HG03025 (cell line): ENCODE measurements around the gene MXRA5.
"Not testable (repeated sequence)": the region's sequence is repeated elsewhere in the genome, so short reads cannot be mapped to it uniquely, and the experiment has no call there.

Source experiments
- ATAC-seq: cut with Tn5 transposase; IDR thresholded peaks from one replicate; pipeline ENCODE4 v1.9.1; 2021; ENCODE audit warnings: mild to moderate bottlenecking, moderate library complexity; ENCODE audit not compliant: unreplicated experiment, low FRiP score

Gene MXRA5, protein sequence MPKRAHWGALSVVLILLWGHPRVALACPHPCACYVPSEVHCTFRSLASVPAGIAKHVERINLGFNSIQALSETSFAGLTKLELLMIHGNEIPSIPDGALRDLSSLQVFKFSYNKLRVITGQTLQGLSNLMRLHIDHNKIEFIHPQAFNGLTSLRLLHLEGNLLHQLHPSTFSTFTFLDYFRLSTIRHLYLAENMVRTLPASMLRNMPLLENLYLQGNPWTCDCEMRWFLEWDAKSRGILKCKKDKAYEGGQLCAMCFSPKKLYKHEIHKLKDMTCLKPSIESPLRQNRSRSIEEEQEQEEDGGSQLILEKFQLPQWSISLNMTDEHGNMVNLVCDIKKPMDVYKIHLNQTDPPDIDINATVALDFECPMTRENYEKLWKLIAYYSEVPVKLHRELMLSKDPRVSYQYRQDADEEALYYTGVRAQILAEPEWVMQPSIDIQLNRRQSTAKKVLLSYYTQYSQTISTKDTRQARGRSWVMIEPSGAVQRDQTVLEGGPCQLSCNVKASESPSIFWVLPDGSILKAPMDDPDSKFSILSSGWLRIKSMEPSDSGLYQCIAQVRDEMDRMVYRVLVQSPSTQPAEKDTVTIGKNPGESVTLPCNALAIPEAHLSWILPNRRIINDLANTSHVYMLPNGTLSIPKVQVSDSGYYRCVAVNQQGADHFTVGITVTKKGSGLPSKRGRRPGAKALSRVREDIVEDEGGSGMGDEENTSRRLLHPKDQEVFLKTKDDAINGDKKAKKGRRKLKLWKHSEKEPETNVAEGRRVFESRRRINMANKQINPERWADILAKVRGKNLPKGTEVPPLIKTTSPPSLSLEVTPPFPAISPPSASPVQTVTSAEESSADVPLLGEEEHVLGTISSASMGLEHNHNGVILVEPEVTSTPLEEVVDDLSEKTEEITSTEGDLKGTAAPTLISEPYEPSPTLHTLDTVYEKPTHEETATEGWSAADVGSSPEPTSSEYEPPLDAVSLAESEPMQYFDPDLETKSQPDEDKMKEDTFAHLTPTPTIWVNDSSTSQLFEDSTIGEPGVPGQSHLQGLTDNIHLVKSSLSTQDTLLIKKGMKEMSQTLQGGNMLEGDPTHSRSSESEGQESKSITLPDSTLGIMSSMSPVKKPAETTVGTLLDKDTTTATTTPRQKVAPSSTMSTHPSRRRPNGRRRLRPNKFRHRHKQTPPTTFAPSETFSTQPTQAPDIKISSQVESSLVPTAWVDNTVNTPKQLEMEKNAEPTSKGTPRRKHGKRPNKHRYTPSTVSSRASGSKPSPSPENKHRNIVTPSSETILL (N-terminal part only)

DNA sequence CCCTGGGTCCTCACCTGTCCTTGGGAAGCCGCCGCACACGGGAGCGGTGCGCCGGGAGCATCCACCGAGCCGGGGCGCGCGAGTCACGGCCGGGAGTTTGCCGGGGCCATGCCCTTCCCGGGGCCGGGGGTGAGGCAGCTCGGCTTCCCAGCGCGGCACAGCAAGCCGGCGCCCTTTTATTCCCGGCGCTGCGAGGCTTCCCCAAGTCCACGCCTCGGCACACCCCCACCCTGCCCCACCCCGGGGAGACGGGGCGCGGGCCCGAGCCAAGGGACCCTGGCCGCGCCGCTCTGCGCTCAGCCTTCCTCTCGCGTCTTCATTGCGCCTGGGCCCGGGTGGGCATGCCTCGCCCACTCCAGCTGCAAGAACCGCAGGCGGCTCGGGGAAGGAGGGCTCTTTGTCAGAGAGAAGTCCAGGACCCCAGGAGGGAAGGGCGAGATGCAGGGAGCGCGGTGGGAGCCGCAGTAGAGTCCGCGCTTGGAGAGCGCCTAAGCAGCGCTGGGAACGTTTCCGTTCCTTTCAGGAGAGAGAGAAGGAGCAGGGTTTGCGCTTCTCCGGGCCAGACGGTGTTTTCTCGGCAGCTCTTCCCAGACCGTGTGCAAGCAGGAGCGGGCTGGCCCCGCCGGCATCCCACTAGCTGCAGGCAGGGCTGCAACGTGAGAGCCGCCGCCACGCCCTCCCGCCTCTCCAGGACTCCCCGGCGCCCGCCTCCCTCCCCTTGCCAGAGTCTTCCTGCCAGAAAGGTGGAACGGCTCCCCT lies at the start of gene MXRA5:
TSS of gene MXRA5 (minus strand) at position 152 of the 759 bp plus-strand sequence. CDS start 2,819 bp downstream, outside the sequence.
- no peak for ATAC-seq

DNA sequence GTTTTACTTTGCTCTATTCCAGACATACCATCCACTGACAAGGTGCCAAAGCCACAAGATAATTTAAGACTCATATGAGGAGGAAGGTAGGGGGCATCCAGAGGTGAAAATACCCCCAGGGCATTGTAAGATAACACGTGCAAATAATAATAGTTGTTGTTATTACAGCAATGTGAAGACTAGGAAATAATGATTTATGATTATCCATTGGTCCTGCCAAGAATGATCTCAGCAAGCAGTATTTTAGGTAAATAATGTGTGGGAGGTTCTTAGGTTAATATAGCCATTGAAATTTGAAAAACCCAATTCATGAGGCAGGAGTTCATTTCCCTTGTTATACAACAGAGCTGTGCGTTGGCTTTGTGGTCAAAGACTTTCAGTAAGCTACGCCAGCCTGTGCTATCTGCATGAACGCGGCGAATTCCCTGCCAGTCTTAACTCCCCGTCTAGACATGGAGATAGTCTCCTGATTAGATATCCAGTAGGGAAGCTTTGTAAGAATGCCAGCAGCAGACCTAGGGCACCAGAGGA lies 47.2 kb upstream of the MXRA5 start:
- no peak for ATAC-seq

DNA sequence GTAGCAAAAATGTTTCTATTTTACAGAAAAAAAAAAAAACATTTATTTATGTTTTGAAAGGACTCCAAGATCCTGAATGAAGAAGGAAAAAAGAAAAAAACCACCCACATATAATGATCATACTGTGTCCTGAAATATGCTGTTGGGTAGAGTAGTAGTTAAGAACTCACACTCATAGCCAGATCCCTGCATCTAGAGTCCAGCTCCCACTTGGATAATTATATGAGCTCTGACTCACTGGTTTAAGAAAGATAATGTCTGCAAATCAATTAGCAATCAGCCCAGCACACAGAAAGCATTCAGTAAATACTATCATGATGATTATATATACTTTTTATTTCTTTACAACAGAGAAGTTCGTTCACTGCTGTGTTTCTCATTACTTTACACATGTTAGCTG lies 46.7 kb upstream of the MXRA5 start:
- ATAC-seq: no peak

DNA sequence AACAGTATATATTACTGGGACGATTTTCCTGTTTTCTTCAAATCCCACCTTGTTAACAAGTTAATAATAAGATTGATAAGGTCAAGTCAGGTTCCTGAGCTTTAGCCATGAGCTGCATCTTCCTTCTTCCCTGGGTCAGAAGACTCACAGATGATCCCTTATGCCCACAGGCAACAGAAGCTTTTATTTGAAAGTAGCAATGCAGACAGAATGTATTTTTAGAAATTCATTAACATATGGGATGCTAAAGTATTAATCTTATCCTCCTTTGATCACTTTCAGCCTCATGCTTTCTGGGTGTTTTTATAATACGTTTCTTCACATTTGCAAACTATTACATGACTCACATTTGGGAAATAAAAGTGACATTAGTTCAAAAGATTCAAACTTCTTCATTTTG lies 42.0 kb upstream of the MXRA5 start:
- ATAC-seq: no peak

GRCh38 chrX:3384327-3384726 lies 37.9 kb upstream of the MXRA5 start:
- ATAC-seq: no peak

- ATAC-seq: no peak
Observed at GRCh38 chrX:3380603-3381002, 34.2 kb upstream of the MXRA5 start.

DNA sequence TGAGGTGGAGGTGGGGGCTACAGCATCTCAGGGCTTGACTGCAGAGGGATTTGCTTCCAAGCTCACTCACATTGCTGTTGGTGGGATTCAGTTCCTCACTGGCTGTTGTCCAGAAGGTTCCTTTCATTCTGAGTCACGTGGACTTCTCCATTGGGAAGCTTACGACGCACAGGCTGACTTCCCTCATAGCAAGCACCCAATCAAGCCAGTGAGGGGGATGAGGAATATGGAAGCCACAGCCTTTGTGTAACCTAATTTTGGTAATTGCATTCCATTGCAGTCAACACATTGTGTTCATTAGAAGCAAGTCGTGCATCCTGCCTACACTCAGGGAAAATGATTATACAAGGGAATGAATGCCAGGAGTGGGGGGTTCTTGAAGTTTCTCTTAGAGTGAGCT lies 32.7 kb upstream of the MXRA5 start:
- ATAC-seq: no peak

DNA sequence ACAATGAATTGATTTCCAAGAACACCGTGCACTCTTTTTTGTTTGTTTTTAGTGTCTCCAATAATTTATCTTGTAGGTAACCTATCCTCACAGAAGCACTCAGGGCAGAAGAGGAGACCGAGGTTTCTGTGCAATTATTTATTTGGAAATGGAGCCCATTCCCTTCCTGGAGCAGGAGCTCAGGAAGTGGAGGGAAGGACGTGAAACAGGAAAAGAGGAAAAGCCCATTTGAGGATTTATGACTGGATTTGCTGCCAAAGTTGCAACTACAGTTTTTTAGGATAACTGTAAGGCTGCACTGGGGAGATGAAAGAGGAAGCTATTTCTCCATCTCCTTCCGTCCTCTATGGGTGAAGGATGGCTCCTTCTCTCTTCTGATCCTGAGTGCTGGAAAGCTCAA lies 31.7 kb upstream of the MXRA5 start:
- no peak for ATAC-seq

GRCh38 chrX:3377560-3377959 lies 31.1 kb upstream of the MXRA5 start:
- no peak for ATAC-seq

- ATAC-seq: not testable (repeated sequence)
Observed at GRCh38 chrX:3375878-3376508, 29.5 kb upstream of the MXRA5 start.

GRCh38 chrX:3374108-3374800 lies 27.8 kb upstream of the MXRA5 start:
- ATAC-seq: no peak

GRCh38 chrX:3371163-3371562 lies 24.7 kb upstream of the MXRA5 start:
- no peak for ATAC-seq

GRCh38 chrX:3370656-3371055 lies 24.2 kb upstream of the MXRA5 start:
- no peak for ATAC-seq

DNA sequence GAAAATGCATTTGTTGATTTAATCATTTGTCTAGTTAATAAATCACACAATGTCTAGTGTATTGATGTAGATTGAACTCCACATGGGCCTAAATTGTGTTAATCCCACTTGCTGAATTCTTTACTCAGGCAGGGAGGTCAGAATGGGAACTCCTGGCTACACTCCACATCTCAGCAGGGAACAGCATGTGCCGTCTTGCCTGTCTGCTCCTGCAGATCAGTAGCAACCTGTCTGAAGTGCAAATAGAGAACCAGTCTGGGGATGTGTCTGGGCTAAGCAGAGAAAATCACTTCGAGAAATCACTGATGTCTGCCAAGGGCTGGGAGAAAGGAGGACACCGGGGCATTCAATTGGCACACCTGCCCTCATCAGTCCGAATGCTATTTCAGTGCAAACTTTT lies 16.5 kb upstream of the MXRA5 start:
- ATAC-seq: no peak

GRCh38 chrX:3360881-3361280 lies 14.4 kb upstream of the MXRA5 start:
- no peak for ATAC-seq

GRCh38 chrX:3352741-3353140 lies 6.3 kb upstream of the MXRA5 start:
- not testable (repeated sequence) for ATAC-seq

- no peak for ATAC-seq
Observed at GRCh38 chrX:3351276-3351675, 4.8 kb upstream of the MXRA5 start.

DNA sequence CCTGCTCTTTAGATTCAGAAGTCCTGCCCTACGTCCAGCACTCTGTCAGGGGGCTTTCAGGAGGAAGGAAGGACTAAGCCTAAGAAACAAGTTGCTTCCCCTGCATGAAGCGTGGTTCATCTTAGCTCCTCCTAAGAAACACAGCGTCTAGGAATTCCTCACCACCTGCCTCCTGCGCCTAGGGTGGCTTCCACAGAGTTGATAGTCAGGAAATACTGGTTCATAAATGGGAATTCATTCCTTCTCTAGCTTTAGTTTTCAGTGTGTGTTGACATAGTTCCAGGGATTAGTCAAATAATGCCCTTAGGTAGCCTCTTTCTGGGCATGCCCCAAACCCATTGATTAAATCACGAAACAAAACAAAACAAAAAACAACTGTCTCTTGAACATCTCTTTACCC lies 1.7 kb upstream of the MXRA5 start:
- no peak for ATAC-seq
